HepG2 (cell line): ENCODE data around the gene SPATA25. TPM values are rescaled to one million over a fixed set of nuclear protein-coding genes. Genes with fewer than 3 reads are reported as not detected.
A peak's percentile ranks its signal among the peaks of the same experiment; 100 is the strongest.

ENCODE experiments used
- ASH2L ChIP-seq: fragments of 300-600, 200-600 bp; sonication (generic); IDR thresholded peaks from 2 replicates; pipeline ENCODE4 v1.7.0; 2017; ENCODE audit warnings: low read depth, mild to moderate bottlenecking, moderate library complexity, mixed read lengths, low read length; ENCODE audit not compliant: insufficient read length
- ATF7-NPFF ChIP-seq: sonication (generic); formaldehyde crosslinking; IDR thresholded peaks from 2 replicates; pipeline ENCODE4 v1.8.1; 2023; ENCODE audit warnings: mild to moderate bottlenecking, low read depth, missing genetic modification reagents, moderate library complexity
- E2F5 ChIP-seq: sonication (generic); formaldehyde crosslinking; conservative IDR thresholded peaks from 2 replicates; pipeline ENCODE4 v1.4.0; 2020; ENCODE audit warnings: missing genetic modification reagents
- ETV5 ChIP-seq: IDR thresholded peaks from 2 replicates; pipeline ENCODE4 v1.6.1; 2018; ENCODE audit warnings: missing biosample characterization, missing genetic modification reagents, inconsistent platforms, borderline replicate concordance
- GABPA ChIP-seq, 2 experiments: IDR thresholded peaks; 2 replicates each; pipeline ENCODE4 v1.6.1; 2011 to 2016; ENCODE audit warnings: low read depth in 2 of 2, low read length in 1 of 2, missing biosample characterization in 1 of 2, missing genetic modification characterization in 1 of 2
- GMEB1 ChIP-seq: sonication (generic); formaldehyde crosslinking; IDR thresholded peaks from 2 replicates; pipeline ENCODE4 v1.5.1; 2020; ENCODE audit warnings: missing genetic modification reagents, mild to moderate bottlenecking, borderline replicate concordance
- HDAC2 ChIP-seq: sonication (generic); formaldehyde crosslinking; IDR thresholded peaks from 2 replicates; pipeline ENCODE4 v1.4.0; 2020; ENCODE audit warnings: missing genetic modification reagents
- JUNB ChIP-seq: sonication (generic); formaldehyde crosslinking; IDR thresholded peaks from 2 replicates; pipeline ENCODE4 v1.8.0; 2022; ENCODE audit warnings: missing genetic modification reagents, mild to moderate bottlenecking, borderline replicate concordance
- MATR3 ChIP-seq: sonication (generic); formaldehyde crosslinking; IDR thresholded peaks from 2 replicates; pipeline ENCODE4 v1.4.0; 2020; ENCODE audit warnings: missing genetic modification reagents
- MLXIP ChIP-seq: sonication (generic); formaldehyde crosslinking; IDR thresholded peaks from 2 replicates; pipeline ENCODE4 v1.9.0; 2021; ENCODE audit warnings: missing genetic modification reagents, borderline replicate concordance
- MTF1 ChIP-seq: sonication (generic); formaldehyde crosslinking; IDR thresholded peaks from 2 replicates; pipeline ENCODE4 v1.5.0; 2020; ENCODE audit warnings: missing genetic modification reagents
- MZF1 ChIP-seq: sonication (generic); formaldehyde crosslinking; IDR thresholded peaks from 2 replicates; pipeline ENCODE4 v1.8.1; 2023; ENCODE audit warnings: mild to moderate bottlenecking, missing genetic modification reagents, borderline replicate concordance
- PAWR ChIP-seq: sonication (generic); formaldehyde crosslinking; IDR thresholded peaks from 2 replicates; pipeline ENCODE4 v1.4.0; 2020; ENCODE audit warnings: missing genetic modification reagents, mild to moderate bottlenecking, borderline replicate concordance
- RCOR2 ChIP-seq: IDR thresholded peaks from 2 replicates; pipeline ENCODE4 v1.6.1; 2016; ENCODE audit warnings: missing biosample characterization, missing genetic modification reagents
- REL ChIP-seq: sonication (generic); formaldehyde crosslinking; conservative IDR thresholded peaks from 2 replicates; pipeline ENCODE4 v1.8.0; 2022; ENCODE audit warnings: mild to moderate bottlenecking, missing genetic modification reagents, moderate library complexity
- TBP ChIP-seq: sonication (generic); formaldehyde crosslinking; IDR thresholded peaks from 2 replicates; pipeline ENCODE4 v1.5.0; 2020; ENCODE audit warnings: missing genetic modification reagents
- THYN1 ChIP-seq: sonication (generic); formaldehyde crosslinking; IDR thresholded peaks from 2 replicates; pipeline ENCODE4 v1.8.1; 2023; ENCODE audit warnings: low read depth, mild to moderate bottlenecking, moderate library complexity, missing genetic modification reagents, borderline replicate concordance
- XBP1 ChIP-seq: sonication (generic); formaldehyde crosslinking; IDR thresholded peaks from 2 replicates; pipeline ENCODE4 v1.5.0; 2020; ENCODE audit warnings: missing genetic modification reagents
- ZFP82 ChIP-seq: sonication (generic); formaldehyde crosslinking; IDR thresholded peaks from 2 replicates; pipeline ENCODE4 v1.5.1; 2020; ENCODE audit warnings: mild to moderate bottlenecking, missing genetic modification reagents, borderline replicate concordance
- ZNF383 ChIP-seq: sonication (generic); formaldehyde crosslinking; IDR thresholded peaks from 2 replicates; pipeline ENCODE4 v1.4.0; 2020; ENCODE audit warnings: missing genetic modification reagents, mild to moderate bottlenecking, borderline replicate concordance
- ZNF44 ChIP-seq: sonication (generic); formaldehyde crosslinking; IDR thresholded peaks from 2 replicates; pipeline ENCODE4 v1.5.1; 2020; ENCODE audit warnings: mild to moderate bottlenecking, missing genetic modification reagents
- ZNF615 ChIP-seq: sonication (generic); formaldehyde crosslinking; IDR thresholded peaks from 2 replicates; pipeline ENCODE4 v1.5.0; 2020; ENCODE audit warnings: mild to moderate bottlenecking, missing genetic modification reagents, borderline replicate concordance
- ZNF672 ChIP-seq: sonication (generic); formaldehyde crosslinking; IDR thresholded peaks from 2 replicates; pipeline ENCODE4 v1.8.1; 2022; ENCODE audit warnings: missing genetic modification reagents
- ZNF749 ChIP-seq: sonication (generic); formaldehyde crosslinking; IDR thresholded peaks from 2 replicates; pipeline ENCODE4 v1.8.0; 2022; ENCODE audit warnings: mild to moderate bottlenecking, missing genetic modification reagents, moderate library complexity, borderline replicate concordance
- ZNF761 ChIP-seq: sonication (generic); formaldehyde crosslinking; conservative IDR thresholded peaks from 2 replicates; pipeline ENCODE4 v1.4.0; 2020; ENCODE audit warnings: mild to moderate bottlenecking, missing genetic modification reagents
- polyA plus RNA-seq, 8 experiments: library from polyadenylated mRNA; depleted of rRNA in 3 of 8; stranded (reverse) in 7 of 8; unstranded in 1 of 8; fragments of >200 nt; fragmentation: Illumina TruSeq in 4 of 8; extraction: Trizol in 4 of 8; gene quantifications; 2 replicates each; pipeline versions ENCODE4 v1.2.1 to v1.2.3, GENCODE V29; 2011 to 2016; ENCODE audit warnings: low read depth in 4 of 8, missing spikeins in 1 of 8, mixed read lengths in 1 of 8; ENCODE audit not compliant: insufficient read depth in 1 of 8
- total RNA-seq, 5 experiments: library from RNA; depleted of rRNA; stranded (reverse); fragments of >200 nt; fragmentation: Illumina TruSeq; extraction: Trizol; gene quantifications; 2 replicates each; pipeline ENCODE4 v1.2.3, GENCODE V29; 2016; ENCODE audit warnings: low read depth in 1 of 5

Gene SPATA25
- total and polyA plus RNA-seq, 2 of the 13 experiments (the other 11 are each of a cell fraction or from before 2014, with no cell fraction given) = 4.8 to 7.6 TPM

GRCh38 chr20:45934046-45934585, 46.7 kb upstream of the SPATA25 start (continued):
- TF ChIP-seq XBP1 (CRISPR knock-in tag) = 0 out of 2 replicates have a peak, but pooled peaks have one; percentile 21
- peak; percentile 79; the same call in 1 of the 2 replicates for TF ChIP-seq ZFP82
- peak; percentile 96; the same call in 1 of the 2 replicates for TF ChIP-seq THYN1
- no peak for TF ChIP-seq E2F5 (CRISPR knock-in tag)
- TF ChIP-seq ETV5 (CRISPR knock-in tag) = peak; percentile 85
- TF ChIP-seq ASH2L = peak; percentile 37
- peak; percentile 39 for TF ChIP-seq REL
- TF ChIP-seq HDAC2 (CRISPR knock-in tag) = peak; percentile 36; the same call in 1 of the 2 replicates
- TF ChIP-seq MTF1 = peak; percentile 63; the same call in 1 of the 2 replicates
- TF ChIP-seq MZF1 = peak; percentile 18; the same call in 1 of the 2 replicates
- TF ChIP-seq ZNF615 (CRISPR knock-in tag) = peak; percentile 86
- TF ChIP-seq JUNB = peak; percentile 64; the same call in 1 of the 2 replicates
- no peak for TF ChIP-seq MATR3 (CRISPR knock-in tag)
- TF ChIP-seq ZNF761 (CRISPR knock-in tag) = peak; percentile 95
- peak; percentile 17; the same call in 1 of the 2 replicates for TF ChIP-seq ZNF749 (CRISPR knock-in tag)
- TF ChIP-seq GMEB1 = peak; percentile 90; the same call in 1 of the 2 replicates
- peak; percentile 98; the same call in 1 of the 2 replicates for TF ChIP-seq PAWR (CRISPR knock-in tag)
- TF ChIP-seq GABPA (IDR thresholded peaks at IDR 0.05; ENCODE audit: low read depth, low read length) = no peak
- TF ChIP-seq GABPA (CRISPR knock-in tag; IDR thresholded peaks at IDR 0.05; ENCODE audit: low read depth) = peak; percentile 70
- peak; percentile 87; the same call in 1 of the 2 replicates for TF ChIP-seq ATF7-NPFF (CRISPR knock-in tag)
- peak; percentile 71; the same call in 1 of the 2 replicates for TF ChIP-seq ZNF672
- 0 out of 2 replicates have a peak, but pooled peaks have one; percentile 67 for TF ChIP-seq TBP (CRISPR knock-in tag)
- TF ChIP-seq ZNF44 (CRISPR knock-in tag) = peak; percentile 95
- TF ChIP-seq ZNF383 (CRISPR knock-in tag) = peak; percentile 100; the same call in 1 of the 2 replicates
- no peak for TF ChIP-seq RCOR2
- peak; percentile 67; the same call in 1 of the 2 replicates for TF ChIP-seq MLXIP (CRISPR knock-in tag)
